ENCODE data around the gene PNPLA1. TPM values are rescaled to one million over a fixed set of nuclear protein-coding genes. Genes with fewer than 3 reads are reported as not detected.

The PNPLA1 gene
- total and polyA plus RNA-seq, 10 of the 15 experiments (the other 5 are each of a cell fraction or from before 2014, with no cell fraction given): 0.04 TPM; not detected in 9

DNA sequence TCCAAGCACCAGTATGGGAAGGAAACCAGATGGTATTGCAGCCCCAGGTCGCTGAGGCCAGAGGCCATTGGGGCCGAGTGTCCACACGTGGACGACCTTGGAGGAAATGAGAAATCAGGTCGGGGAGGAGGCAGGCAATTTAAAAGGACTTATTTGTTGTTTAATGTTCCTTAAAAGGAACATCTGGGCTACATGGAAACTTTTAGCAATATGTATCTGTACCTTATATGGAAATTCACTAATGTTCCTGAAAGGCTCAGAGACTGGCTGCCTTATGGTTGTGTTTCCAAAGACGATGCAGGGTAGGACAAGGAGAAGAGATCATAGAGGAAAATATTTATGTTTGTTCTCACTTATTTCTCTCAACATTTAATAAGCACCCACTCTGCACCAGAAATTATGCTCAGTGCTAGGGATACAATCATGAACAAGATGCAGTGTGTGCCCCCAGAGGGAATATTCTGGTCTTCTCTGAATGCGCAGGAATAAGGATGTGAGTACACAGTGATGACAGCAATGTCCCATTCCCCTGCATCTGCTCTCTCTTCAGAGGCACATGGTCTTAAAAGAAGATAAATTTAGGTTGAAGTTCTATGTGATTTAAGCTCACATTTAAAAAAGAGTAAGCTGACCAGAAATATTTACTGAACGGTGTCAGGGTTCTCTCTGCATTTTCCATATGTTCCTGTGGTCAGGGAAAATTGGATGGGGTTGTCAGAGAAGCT lies 63.5 kb downstream of the PNPLA1 start:
- BruUV-seq (replicated peaks): no TSS peak
- no peak for DNase-seq (ENCODE audit: low read depth, low spot score)
- no peak overlapping the region for H3K4me3 ChIP-seq
- H3K4me2 ChIP-seq (ENCODE audit: control insufficient read depth, insufficient read depth): no peak overlapping the region
- H2AFZ ChIP-seq (ENCODE audit: control insufficient read depth, low read depth, low read length): no peak overlapping the region
- POLR2A ChIA-PET: interaction anchor here (0.6 to 6.0 kb wide), 5 partner anchors 11 to 243 kb away, joined by 3 to 44 read pairs (median 3); no protein-coding TSS in a partner anchor
- H3K36me3 ChIP-seq (ENCODE audit: control insufficient read depth in 2 of 2, insufficient read depth in 2 of 2, low read length in 1 of 2): no peaks in the 10 kb centered on the region
- H4K20me1 ChIP-seq (ENCODE audit: control insufficient read depth, insufficient read depth): no peaks in the 10 kb centered on the region
- H3K79me2 ChIP-seq (ENCODE audit: control insufficient read depth, insufficient read depth, low read length): no peaks in the 10 kb centered on the region
- FAIRE-seq: no peak
- SMC1A ChIA-PET (ENCODE audit: uncharacterized antibody, unreplicated experiment): interaction anchor here (0.9 to 13.7 kb wide), 5 partner anchors 14 to 412 kb away, joined by 3 to 386 read pairs (median 6); partner anchors contain the start of gene SRPK1
- intact Hi-C loops (cut with micrococcal nuclease; ENCODE audit: unreplicated experiment) (no loop called here), in situ Hi-C loops (cut with MboI) (no loop called here)
- 42% methylated on average over 8 of the region's 8 CpGs for WGBS (ENCODE audit: insufficient coverage, insufficient replicate concordance, low lambda C conversion rate, missing lambda C conversion rate)
- RAD21 ChIA-PET (ENCODE audit: unreplicated experiment): interaction anchor here (0.5 to 11.6 kb wide), 2 partner anchors 23 to 222 kb away, joined by 3 to 311 read pairs; no protein-coding TSS in a partner anchor
- H3K27me3 ChIP-seq (replicated peaks in 1 of 2; ENCODE audit: control insufficient read depth in 2 of 2, insufficient read depth in 2 of 2, low read length in 1 of 2): peaks cover 0 to 6% of the 10 kb centered on the region in 2 experiments; a peak in 1 of 4 replicates
- H3K4me1 ChIP-seq (ENCODE audit: control insufficient read depth, insufficient read depth, low read length): peaks cover 14% of the 10 kb centered on the region
- no peak overlapping the region for H3K27ac ChIP-seq (ENCODE audit: control insufficient read depth, insufficient read depth)
- ATAC-seq: no peak
- TF ChIP-seq, protein P1, sequence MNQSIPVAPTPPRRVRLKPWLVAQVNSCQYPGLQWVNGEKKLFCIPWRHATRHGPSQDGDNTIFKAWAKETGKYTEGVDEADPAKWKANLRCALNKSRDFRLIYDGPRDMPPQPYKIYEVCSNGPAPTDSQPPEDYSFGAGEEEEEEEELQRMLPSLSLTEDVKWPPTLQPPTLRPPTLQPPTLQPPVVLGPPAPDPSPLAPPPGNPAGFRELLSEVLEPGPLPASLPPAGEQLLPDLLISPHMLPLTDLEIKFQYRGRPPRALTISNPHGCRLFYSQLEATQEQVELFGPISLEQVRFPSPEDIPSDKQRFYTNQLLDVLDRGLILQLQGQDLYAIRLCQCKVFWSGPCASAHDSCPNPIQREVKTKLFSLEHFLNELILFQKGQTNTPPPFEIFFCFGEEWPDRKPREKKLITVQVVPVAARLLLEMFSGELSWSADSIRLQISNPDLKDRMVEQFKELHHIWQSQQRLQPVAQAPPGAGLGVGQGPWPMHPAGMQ (IDR thresholded peaks at IDR 0.05; ENCODE audit: borderline replicate concordance): no peak
- TF ChIP-seq KDM1A (IDR thresholded peaks at IDR 0.05; ENCODE audit: borderline replicate concordance): no peak
- no peak for TF ChIP-seq DPF2 (IDR thresholded peaks at IDR 0.05)
- TF ChIP-seq CBFB (IDR thresholded peaks at IDR 0.05; ENCODE audit: low read depth): no peak
- no peak for TF ChIP-seq RB1 (IDR thresholded peaks at IDR 0.05; ENCODE audit: borderline replicate concordance)
- no peak for TF ChIP-seq IKZF1 (conservative IDR thresholded peaks at IDR 0.05)
- no peak for TF ChIP-seq ZNF622 (IDR thresholded peaks at IDR 0.05)
- no peak for TF ChIP-seq TAF1 (IDR thresholded peaks at IDR 0.05; ENCODE audit: borderline replicate concordance, low read depth, low read length)
- no peak for TF ChIP-seq SMC3 (IDR thresholded peaks at IDR 0.05; ENCODE audit: borderline replicate concordance, low read length)
- no peak for TF ChIP-seq HSF1 (IDR thresholded peaks at IDR 0.05; ENCODE audit: low read depth, low read length)
- no peak for TF ChIP-seq SUZ12 (IDR thresholded peaks at IDR 0.05; ENCODE audit: unreplicated experiment)
- TF ChIP-seq NRF1 (conservative IDR thresholded peaks at IDR 0.05; ENCODE audit: low read depth, low read length): no peak
- no peak for TF ChIP-seq RCOR1 (conservative IDR thresholded peaks at IDR 0.05; ENCODE audit: low read depth, low read length)
- TF ChIP-seq CREM (IDR thresholded peaks at IDR 0.05; ENCODE audit: low read depth): no peak
- TF ChIP-seq, protein P2, sequence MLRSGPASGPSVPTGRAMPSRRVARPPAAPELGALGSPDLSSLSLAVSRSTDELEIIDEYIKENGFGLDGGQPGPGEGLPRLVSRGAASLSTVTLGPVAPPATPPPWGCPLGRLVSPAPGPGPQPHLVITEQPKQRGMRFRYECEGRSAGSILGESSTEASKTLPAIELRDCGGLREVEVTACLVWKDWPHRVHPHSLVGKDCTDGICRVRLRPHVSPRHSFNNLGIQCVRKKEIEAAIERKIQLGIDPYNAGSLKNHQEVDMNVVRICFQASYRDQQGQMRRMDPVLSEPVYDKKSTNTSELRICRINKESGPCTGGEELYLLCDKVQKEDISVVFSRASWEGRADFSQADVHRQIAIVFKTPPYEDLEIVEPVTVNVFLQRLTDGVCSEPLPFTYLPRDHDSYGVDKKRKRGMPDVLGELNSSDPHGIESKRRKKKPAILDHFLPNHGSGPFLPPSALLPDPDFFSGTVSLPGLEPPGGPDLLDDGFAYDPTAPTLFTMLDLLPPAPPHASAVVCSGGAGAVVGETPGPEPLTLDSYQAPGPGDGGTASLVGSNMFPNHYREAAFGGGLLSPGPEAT (IDR thresholded peaks at IDR 0.05; ENCODE audit: low read depth): no peak
- no peak for TF ChIP-seq MTA3 (IDR thresholded peaks at IDR 0.05; ENCODE audit: borderline replicate concordance, low read length)
- TF ChIP-seq EED (IDR thresholded peaks at IDR 0.05; ENCODE audit: low read depth): no peak
- TF ChIP-seq CHD2 (IDR thresholded peaks at IDR 0.05; ENCODE audit: borderline replicate concordance, low read depth, low read length): no peak
- TF ChIP-seq NFYA (IDR thresholded peaks at IDR 0.05; ENCODE audit: borderline replicate concordance, low read depth, low read length): no peak
- TF ChIP-seq PAX5 (IDR thresholded peaks at IDR 0.05; ENCODE audit: borderline replicate concordance, low read depth, low read length): no peak
- CTCF ChIA-PET: interaction anchor here (0.6 to 19.9 kb wide), 3 partner anchors 24 to 226 kb away, joined by 7 to 483 read pairs (median 9); no protein-coding TSS in a partner anchor
- H3K9me3 ChIP-seq (replicated peaks; ENCODE audit: control insufficient read depth, insufficient read depth, low read length): no peaks in the 10 kb centered on the region
- H3K9ac ChIP-seq (ENCODE audit: control insufficient read depth, insufficient read depth, low read length): no peak overlapping the region
